C1 segment of cervical spinal cord (tissue), 14 donors: ENCODE measurements around the gene SLC13A4.
"Not testable (repeated sequence)": the region's sequence is repeated elsewhere in the genome, so short reads cannot be mapped to it uniquely, and the experiment has no call there.

Experiments
- DNase-seq, 14 donors: peaks; one replicate each; lab custom pipeline; 2025; lab: John Stamatoyannopoulos, UW

The SLC13A4 gene

DNA sequence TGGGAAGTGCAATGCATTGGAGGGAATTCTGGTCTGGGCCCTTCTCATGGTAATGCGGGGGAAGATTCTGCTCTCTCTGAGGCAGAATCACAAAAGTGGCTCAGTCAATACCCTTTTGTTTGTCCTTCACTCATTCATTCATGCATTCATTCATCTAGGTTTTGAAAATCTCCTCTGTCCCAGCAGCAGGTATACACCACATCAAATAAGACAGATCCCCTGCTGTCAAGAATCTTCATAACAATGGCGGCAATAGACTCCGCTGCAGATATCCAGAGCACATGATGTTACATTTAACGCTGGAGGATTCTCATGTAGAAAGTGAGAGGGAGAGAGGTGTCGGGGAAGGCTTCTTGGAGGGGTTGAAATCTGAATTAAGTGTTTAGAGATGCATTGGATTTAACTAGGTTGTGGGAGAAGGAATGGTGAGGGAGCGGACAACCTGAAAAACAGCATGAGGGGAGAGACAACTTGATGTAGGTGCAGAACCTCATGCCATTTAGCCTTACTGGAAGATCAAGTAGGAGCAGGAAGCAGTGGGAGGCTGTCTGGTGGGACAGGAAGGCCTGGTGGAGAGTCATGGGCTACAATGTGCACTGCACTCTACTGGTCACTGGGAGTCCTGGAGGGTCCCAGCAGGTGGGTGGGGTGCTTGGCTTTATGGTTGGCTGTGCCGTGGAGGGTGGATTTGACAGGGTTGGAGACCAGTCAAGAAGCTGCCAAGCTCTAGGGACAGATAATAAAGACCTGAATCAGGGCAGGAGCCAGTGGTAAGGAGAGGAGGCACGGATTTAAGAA, 25.8 kb upstream of the SLC13A4 start:
- no peak for DNase-seq

DNA sequence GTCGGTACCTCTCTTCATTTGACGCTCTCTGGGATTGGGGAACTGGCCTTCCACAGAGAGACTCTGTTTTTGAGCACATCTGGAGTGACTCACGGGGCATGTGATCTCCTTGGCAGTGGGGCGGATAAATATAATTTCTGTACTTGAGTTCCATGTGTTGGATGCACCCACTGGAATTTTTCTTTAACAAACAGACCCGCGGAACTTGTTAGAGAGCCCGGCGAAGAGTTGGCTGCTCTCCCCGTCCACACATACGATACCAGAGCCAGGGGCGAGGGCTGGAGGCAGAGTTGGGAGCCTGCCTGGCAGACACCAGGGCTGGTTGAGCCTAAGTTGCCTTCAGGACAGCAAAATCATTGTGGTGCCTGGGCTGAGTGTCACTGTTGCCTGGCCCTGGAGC, 20.8 kb upstream of the SLC13A4 start, which contains the start of gene FAM180A:
FAM180A (minus strand) TSS at position 44 of the 400 bp plus-strand sequence. CDS start 233 bp downstream, outside the sequence.
- no peak for DNase-seq

DNA sequence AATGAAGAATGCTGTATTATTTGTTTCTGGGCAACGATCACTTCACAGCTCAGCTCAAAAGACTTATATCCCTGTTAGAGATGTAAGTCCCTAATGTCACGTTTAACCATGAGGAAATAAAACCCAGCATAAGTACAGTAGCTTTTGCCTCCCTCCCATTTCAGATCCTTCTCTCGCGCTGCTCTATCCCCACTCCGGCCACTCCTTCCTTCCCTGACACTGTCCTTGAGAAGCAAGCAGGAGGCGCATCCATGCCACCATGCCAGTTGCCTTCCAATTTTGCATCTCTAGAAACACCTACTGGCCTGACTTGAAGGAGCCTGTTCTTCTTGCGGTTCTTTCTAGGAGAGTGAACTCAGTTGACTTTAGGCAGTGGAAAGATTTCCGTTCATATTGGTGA, 19.4 kb upstream of the SLC13A4 start:
- DNase-seq, result no peak

DNA sequence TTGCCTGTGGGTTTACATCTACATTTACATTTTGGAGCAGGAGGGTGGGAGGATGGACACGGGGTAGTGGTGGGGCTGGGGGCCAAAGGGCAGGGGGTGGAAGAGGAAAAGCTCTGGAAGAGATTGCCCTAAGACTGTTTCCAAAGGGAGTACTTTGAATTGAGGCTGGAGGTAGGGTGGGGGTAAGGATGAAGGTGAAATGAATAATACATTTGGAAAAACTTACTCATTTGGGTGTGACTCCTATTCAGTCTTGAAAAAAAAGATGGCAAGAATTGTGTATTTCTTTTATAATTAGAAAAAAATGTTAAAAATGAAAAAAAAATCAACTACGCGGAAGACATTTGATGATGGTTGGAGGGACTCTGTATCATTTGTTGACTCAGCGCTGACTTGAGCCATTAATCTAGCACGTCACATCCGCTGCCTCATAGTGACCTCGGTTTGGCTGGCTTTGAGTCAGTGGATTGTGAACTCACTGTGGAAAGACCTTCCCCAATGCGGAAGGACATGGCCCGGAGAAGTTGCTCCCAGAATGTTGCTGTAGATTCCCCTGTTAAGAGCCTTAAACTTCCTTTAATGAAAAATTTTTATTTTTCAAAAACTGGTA, 17.8 kb upstream of the SLC13A4 start:
- no peak for DNase-seq

DNA sequence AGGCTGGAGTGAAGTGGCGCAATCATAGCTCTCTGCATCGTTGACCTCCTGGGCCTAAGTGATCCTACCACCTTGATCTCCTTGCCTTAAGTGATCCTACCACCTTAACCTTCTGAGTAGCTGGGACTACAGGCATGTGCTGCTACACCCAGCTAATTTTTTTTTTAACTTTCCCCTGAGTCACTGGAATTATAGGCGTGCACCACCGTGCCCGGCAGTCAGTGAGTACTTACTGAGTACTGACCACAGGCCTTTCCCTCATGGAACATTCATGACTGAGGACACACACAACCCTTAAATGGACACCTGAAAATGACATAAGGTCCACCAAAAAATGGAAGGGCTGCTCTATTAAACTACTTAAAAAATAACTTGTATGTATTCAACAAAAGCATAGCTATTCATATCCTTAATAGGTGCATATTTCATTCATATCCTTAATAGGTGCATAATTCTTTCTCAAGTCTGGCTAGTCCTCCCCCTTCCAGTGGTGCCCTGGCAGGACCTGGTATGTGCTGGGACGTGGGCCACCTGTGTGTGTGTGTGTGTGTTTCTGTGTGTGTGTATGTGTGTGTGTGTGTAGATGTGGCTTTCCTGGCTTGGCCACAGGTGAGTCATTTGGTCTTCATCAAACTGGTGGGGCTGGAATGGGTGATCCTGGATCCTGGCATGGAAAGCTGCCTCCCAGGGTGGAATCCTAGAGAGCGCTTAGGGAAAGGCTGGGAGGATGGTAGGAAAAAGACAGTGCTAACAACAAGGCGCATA, 17.1 kb upstream of the SLC13A4 start:
- no peak for DNase-seq

DNA sequence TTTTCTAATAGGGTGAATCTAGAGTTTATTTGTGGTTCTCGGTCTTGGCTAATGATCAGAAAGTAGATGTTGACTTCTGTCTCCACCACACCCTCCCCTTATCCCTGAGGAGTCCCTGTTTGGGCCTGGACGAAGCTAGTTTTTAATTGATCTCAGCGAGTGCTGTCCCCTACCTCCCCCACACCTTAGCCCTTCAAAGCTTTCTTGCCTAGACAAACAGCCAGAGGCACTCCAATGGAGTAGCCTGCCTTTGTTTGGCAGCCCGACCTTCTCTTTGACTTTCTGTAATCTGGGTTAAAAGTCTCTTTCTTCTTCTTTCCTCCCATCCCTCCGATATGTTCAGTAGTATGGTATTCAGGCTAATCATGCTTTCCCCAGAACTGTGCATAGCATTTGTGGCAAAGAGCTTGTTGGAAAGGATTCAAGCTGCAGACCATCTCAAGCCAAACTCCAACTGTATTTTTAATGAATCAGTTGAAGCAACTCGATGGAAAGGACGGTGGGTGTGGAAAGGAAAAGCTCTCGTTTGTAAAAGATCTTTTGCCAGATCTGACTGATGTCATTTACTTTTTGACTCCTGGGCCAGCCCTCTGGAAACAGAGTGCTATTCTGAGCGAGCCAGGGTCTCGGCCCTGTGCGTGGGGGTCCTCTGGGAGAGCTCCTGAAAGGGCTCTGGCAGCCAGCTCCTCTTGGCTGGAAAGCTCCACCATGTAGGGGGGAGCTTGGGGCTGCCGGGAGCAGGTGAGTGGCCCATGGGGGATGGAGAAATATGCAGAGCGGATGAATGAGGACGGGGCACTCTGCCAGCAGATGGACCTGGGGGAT, 16.1 kb upstream of the SLC13A4 start:
- no peak for DNase-seq

DNA sequence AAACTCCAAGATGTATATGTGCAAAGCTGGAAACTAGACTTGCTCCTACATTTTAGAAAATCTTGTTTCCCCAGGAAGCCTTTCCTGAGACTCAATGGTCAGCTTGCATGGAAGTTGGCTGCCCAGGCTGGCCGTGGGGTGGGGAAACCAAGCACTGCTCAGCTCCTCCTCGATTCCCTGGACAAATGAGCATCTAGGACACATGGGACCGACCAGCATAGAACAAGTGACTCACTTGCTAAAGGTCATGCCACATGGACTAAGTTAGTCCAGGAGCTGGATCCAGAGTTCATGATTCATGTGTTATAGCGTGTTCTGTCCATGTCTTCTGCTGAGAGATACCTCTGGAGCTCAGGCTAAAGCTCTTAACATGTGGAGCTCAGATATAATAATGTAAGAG, 14.4 kb upstream of the SLC13A4 start:
- DNase-seq, result no peak

DNA sequence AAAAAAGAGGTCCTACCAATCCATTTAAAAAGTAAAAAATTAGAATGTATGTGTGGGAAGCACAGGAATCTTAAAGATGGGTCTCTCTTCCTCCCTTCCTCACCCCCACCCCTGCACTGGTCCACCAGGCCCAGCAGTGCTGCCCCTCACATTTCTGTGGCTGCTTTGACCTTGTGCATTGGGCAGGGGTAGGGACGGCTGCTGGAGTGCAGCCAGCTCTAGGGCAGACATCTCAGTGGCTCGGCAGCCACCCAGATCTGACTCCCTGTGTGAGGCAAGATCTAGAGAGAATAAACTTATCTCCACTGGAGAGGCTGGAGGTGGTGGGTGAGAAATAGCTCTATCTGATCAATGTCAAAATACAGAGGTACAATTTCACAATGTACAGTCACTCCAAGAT, 13.9 kb upstream of the SLC13A4 start:
- no peak for DNase-seq

DNA sequence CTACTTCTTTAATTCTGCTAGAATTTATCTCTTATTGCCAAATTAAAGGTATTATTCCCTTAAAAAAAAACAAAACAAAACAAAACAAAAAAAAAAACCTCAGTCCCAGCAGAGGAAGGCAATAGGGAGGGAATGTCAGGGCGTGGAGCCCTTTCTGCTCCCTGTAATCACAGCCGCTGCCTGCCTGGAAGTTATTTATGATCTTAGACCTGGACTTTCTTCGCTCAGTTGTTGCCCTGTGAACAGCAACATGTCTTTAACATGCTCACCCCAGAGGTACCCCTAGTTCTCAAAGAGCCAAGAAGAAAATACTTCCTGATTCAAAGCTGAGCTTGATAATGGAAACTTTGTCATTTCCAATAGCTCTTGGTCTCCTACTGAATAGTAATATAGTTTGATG, 12.9 kb upstream of the SLC13A4 start:
- DNase-seq, result no peak

DNA sequence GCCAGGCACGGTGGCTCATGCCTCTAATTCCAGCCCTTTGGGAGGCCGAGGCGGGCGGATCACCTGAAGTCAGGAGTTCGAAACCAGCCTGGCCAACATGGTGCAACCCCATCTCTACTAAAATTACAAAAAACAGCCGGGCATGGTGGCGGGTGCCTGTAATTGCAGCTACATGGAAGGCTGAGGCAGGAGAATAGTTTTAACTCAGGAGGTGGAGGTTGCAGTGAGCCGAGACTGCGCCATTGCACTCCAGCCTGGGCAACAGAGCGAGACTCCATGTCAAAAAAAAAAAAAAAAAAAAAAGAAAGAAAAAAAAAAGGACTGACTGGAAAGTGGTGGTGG, 9.3 kb upstream of the SLC13A4 start:
- not testable (repeated sequence) for DNase-seq

DNA sequence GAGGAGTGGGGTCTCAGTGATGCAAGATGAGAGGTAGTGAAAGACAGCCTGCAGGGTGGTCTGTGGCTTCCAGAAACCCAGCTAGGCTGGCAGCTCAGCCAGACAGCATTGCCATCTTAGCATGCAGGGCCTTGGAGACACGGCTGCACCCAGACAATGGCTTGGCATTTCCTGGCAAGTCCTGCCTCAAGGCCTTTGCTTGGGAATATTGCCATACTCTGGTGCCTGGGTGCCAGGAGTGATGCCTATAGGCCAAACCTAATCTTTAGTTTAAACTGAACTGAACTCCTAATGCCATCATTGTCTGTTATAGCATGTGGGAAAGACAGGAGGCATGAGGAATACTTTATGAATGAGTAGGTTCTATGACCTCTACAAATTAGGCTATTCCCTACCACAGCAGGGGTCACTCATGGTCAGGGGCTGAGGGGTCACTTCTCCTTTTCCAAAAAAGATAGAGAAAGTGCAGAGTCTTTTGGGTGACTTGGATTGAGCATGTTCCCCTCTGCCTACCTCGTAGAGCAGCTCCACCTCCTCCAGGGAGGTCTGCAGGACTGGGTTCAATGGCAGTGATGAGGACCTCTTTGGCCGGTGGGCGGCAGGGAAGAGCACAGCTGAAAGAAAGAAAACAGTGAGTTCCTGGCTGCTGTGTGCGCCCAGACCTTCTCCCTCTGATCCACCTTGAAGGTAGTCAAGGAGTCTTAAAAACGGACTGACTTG, 8.8 kb upstream of the SLC13A4 start:
- DNase-seq, result no peak

DNA sequence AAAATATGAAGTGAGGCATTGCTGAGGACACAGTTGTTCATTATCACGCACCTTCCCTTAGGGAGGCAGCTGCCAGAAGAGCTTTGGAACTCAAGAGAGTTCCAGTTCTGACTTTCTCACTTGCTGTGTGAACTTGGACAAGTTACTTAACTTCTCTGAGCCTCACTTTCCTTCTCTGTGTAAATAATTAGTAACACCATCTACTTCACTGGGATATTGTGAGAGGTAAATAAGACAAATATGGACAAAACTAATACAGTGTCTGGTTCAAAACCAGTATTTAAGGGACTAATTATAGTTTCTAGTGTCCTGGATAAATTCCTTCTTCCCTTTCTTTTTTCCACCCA, 6.3 kb upstream of the SLC13A4 start:
- DNase-seq, result no peak

DNA sequence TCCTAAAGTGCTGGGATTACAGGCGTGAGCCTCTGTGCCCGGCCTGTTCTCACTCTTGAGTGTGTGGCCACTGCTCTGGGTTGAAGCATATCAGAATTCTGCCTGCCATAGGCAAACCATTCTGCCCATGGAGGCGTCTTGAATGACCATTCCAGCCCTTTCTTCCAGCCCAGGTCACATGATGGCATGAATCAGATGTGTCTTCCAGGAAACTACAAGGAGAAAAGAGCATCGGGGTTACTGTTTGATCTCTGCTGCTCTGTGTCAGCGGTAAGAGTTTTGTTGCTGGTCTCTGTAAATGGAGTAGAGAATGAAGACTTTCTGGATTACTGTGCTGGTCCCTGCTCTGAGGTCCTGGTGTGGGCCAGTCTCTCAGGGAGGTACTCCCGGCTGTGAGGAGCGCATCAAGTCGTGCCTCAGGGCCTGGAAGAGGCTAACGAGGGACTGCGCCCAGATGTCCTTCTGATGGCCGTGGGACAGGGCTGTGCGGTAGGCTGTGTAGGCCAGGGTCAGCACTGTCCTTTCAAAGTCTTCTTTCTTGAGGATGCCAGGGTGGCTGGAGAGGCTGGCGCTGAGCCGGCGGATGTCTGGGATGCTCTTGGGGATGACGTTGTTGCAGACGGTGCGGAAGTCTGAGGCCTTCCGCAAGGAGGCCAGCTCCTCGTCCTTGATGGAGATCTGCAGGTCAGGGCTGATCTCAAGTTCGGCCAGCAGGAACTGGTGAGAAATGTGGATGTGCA, 5.8 kb upstream of the SLC13A4 start:
- DNase-seq, result no peak

DNA sequence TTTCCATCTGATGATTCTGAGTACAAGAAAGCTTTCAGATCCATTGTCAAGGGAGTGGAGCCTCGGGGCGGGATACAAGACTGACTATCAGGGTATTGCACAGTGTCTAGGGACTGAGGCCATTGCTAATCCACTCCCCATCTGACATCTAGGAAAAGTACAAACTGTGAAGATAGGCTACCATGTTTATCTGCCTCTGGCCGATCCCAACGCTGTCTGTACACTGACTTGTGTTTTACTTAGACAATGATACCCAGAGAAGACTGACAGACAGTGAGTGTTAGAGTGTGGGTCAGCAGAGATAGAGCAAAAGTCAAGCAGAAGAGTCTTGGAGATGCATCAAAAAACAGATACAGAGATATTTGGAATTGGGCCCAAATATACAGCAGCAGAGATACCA, 3.1 kb upstream of the SLC13A4 start:
- DNase-seq, result no peak

DNA sequence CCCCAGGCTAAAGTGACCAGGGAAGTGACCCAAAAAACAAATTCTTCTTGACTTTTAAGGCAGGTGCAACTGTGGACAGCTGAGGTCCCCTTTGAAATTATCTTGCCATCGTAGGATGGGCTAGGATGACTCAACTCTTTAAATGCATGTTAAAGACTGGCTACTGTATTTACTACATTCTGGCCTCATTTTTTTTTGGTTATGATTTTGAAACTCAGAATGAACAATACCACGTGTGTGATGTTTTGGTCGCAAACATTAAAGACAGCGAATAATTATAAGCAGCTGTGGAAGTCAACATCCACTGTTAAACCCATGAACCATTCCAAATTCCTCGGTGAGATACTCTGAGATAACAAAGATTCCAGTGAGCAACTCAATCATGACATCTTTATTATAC, 1.2 kb upstream of the SLC13A4 start:
- DNase-seq, result no peak

DNA sequence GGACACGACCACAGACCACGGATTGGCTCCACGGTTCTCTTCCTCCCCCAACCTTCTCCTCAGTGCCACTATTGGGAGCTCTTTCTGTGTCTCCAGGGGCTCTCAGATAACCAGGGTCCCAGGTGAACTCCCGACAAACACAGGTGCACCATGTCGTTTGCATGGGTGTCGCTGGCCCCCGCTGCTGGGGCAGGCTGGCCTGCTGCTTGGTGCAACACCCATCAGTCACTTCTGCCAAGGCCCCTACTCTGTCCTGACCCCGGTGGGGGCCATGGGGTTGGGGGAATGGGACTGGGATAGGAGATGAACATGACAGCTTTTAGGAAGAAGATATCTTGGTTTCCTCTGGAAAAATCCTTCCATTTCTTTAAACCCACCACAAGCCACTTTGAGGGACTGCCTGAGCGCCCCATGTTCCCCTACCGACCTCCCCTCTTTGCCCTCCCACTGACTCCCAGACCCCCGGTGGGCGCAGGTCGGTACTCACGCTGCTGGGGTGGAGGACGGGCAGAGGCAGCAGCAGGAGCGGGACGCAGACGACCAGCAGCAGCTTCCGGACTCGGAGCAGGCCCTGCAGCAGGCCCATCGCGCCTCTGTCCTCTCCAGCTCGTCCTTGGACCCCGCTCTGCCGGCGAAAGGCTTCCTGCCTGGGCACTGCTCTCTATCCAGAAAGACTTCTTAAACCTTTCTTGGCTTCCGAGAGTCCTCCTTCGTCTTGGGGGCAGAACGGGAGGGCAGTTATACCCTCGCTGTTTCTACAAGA, 894 bp downstream of the SLC13A4 start:
- DNase-seq, result no peak

DNA sequence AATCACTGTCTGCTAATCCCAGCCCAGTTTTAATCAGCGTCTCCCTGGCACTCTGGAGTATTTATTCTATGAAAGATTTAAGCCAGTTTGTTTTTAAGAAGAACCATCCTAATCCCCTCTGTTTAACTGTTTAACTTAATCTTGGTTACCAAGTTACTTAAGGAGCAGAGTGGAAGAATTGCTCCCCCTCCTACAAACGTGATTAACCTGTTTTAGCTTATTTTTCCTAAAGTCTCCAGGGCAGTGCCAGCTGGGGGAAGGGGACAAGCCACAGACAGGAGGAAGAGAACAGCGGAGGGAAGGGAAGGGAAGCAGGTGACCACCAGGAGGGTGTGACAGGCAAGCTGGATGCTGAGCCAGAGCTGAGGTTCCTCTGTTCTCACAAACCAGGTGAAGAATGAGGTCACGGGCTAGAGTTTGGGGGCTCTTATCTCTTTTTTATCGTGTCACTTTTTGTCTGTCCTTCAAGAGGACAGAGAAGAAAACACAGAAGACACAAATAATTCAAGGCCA, 1.7 kb downstream of the SLC13A4 start:
- DNase-seq, result no peak

DNA sequence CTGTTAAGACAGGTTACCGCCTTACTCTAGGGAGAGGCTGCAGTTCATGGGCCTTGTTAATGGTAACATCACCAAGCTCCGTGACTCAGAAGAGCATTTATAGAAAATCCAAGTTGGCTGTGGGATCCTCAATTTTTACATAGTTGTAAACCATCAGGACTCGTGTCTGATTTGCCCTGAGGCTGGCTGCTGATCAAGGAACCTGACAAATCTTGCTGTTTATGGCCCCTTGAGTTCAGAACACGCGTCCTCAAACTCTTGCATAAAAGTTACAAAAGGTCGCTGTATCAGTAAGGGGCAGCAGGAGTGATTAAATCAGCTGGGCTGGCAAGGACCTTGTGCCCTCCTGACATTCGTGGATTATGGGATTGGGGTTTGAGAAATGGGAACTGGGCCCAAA, 4.6 kb downstream of the SLC13A4 start:
- no peak for DNase-seq

DNA sequence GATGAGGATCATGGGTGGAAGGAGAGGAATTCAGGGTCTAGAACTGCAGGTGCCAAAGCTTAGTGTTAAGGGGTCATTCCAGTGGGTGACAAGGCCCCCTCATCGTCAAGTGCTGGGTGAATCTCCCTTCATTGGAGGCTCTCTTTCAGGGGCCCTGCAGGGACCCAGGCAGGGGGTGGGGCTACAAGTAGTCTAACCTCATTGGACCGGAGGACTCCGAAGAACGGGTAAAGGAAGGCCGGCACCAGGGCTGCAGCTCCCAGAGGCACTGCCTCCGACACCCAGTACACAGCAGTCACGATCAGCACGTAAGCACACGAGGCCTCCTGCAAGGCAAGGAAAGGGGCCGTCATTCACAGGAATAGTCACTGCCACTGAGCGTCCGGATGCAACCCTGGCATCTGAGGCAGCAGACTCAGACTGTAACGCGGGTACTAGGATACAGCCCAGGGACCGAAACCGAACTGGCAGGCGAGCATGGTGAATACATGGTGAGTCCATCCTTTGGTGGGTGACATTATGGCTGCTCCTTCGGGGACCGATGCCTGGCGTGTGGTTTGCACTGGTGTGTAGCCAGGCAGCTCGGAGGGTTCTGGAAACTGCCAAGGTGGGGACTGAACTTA, 6.7 kb downstream of the SLC13A4 start:
- no peak for DNase-seq
